HG03045 (cell line): ENCODE results near the gene CYP46A1.

Source experiments
- ATAC-seq: cut with Tn5 transposase; IDR thresholded peaks from one replicate; pipeline ENCODE4 v1.9.1; 2021; ENCODE audit warnings: mild to moderate bottlenecking, moderate library complexity; ENCODE audit not compliant: unreplicated experiment

Gene CYP46A1

GRCh38 chr14:99686557-99687283 lies 2.6 kb downstream of the CYP46A1 start:
- no peak for ATAC-seq

- ATAC-seq = no peak
Observed at GRCh38 chr14:99687284-99688209, 3.4 kb downstream of the CYP46A1 start.

- no peak for ATAC-seq
Observed at GRCh38 chr14:99688210-99688581, 4.1 kb downstream of the CYP46A1 start.

GRCh38 chr14:99688629-99689028 lies 4.5 kb downstream of the CYP46A1 start:
- ATAC-seq = no peak

- ATAC-seq = no peak
Observed at GRCh38 chr14:99689266-99690236, 5.5 kb downstream of the CYP46A1 start.

- no peak for ATAC-seq
Observed at GRCh38 chr14:99690636-99691035, 6.5 kb downstream of the CYP46A1 start.

- no peak for ATAC-seq
Observed at GRCh38 chr14:99691111-99691885, 7.2 kb downstream of the CYP46A1 start.

GRCh38 chr14:99693918-99694317 lies 9.8 kb downstream of the CYP46A1 start:
- no peak for ATAC-seq

GRCh38 chr14:99696929-99697328 lies 12.8 kb downstream of the CYP46A1 start:
- no peak for ATAC-seq

GRCh38 chr14:99698236-99698635 lies 14.1 kb downstream of the CYP46A1 start:
- no peak for ATAC-seq

GRCh38 chr14:99698642-99699041 lies 14.5 kb downstream of the CYP46A1 start:
- no peak for ATAC-seq

GRCh38 chr14:99699085-99699760 lies 15.1 kb downstream of the CYP46A1 start:
- ATAC-seq = no peak

GRCh38 chr14:99699861-99700260 lies 15.8 kb downstream of the CYP46A1 start:
- no peak for ATAC-seq

GRCh38 chr14:99700379-99700778 lies 16.3 kb downstream of the CYP46A1 start:
- ATAC-seq = no peak

- ATAC-seq = no peak
Observed at GRCh38 chr14:99701260-99701659, 17.2 kb downstream of the CYP46A1 start.

GRCh38 chr14:99702115-99702514 lies 18.0 kb downstream of the CYP46A1 start:
- no peak for ATAC-seq

GRCh38 chr14:99703381-99703780 lies 19.3 kb downstream of the CYP46A1 start:
- no peak for ATAC-seq

- ATAC-seq = no peak
Observed at GRCh38 chr14:99704037-99704436, 19.9 kb downstream of the CYP46A1 start.

GRCh38 chr14:99706107-99706900 lies 22.2 kb downstream of the CYP46A1 start:
- ATAC-seq = no peak
